ENCODE data around the gene KIF22. TPM values are rescaled to one million over a fixed set of nuclear protein-coding genes. Genes with fewer than 3 reads are reported as not detected.

The KIF22 gene
- total RNA-seq, 1 donor from 2014 or later: 14.3 TPM

- H3K9me3 Mint-ChIP-seq (ENCODE audit: unreplicated experiment): no peaks in the 10 kb centered on the region
- DNase-seq (ENCODE audit: low read depth) (no peak), FAIRE-seq (no peak)
- H3K27ac Mint-ChIP-seq (ENCODE audit: unreplicated experiment): no peak overlapping the region
- TF ChIP-seq CTCF (IDR thresholded peaks at IDR 0.05; ENCODE audit: insufficient read depth, low read depth, low read length) (no peak), EZH2 (IDR thresholded peaks at IDR 0.05; ENCODE audit: insufficient read depth, low read length) (no peak)
- Histone ChIP-seq H3K4me2 (ENCODE audit: low read length) (no peak overlapping the region), H2AFZ (ENCODE audit: low read depth, low read length) (no peak overlapping the region), H3K27ac (ENCODE audit: low read depth, low read length) (no peak overlapping the region), H3K27me3 (ENCODE audit: insufficient read depth, low read length) (peaks cover 7% of the 10 kb centered on the region), H3K4me1 (ENCODE audit: insufficient read depth, low read length) (no peaks in the 10 kb centered on the region), H3K4me3 (ENCODE audit: insufficient read depth, low read depth, low read length) (no peak overlapping the region), H3K9me3 (ENCODE audit: insufficient read depth, low read depth, low read length) (no peaks in the 10 kb centered on the region), H3K9ac (ENCODE audit: low read length) (no peak overlapping the region), H3K79me2 (ENCODE audit: insufficient read depth, low read length) (no peaks in the 10 kb centered on the region), H4K20me1 (ENCODE audit: insufficient read depth, low read length) (no peaks in the 10 kb centered on the region), H3K36me3 (ENCODE audit: insufficient read depth, low read length) (no peaks in the 10 kb centered on the region)
- H3K36me3 Mint-ChIP-seq (ENCODE audit: low read depth, unreplicated experiment): no peaks in the 10 kb centered on the region
- no peaks in the 10 kb centered on the region for H3K4me1 Mint-ChIP-seq (ENCODE audit: low read depth, unreplicated experiment)
- H3K4me3 Mint-ChIP-seq (ENCODE audit: unreplicated experiment): no peak overlapping the region
- peaks cover 17% of the 10 kb centered on the region for H3K27me3 Mint-ChIP-seq (ENCODE audit: low read depth, unreplicated experiment)
Measured at GRCh38 chr16:29743475-29743826, 47.1 kb upstream of the KIF22 start.

GRCh38 chr16:29743827-29744531 is 46.6 kb upstream of the KIF22 start:
- Mint-ChIP-seq H3K36me3 (ENCODE audit: low read depth, unreplicated experiment) (no peaks in the 10 kb centered on the region), H3K27ac (ENCODE audit: unreplicated experiment) (no peak overlapping the region), H3K4me1 (ENCODE audit: low read depth, unreplicated experiment) (no peaks in the 10 kb centered on the region), H3K9me3 (ENCODE audit: unreplicated experiment) (no peaks in the 10 kb centered on the region), H3K27me3 (ENCODE audit: low read depth, unreplicated experiment) (peaks cover 18% of the 10 kb centered on the region), H3K4me3 (ENCODE audit: unreplicated experiment) (no peak overlapping the region)
- Histone ChIP-seq H3K27ac (ENCODE audit: low read depth, low read length) (no peak overlapping the region), H3K9ac (ENCODE audit: low read length) (no peak overlapping the region), H3K4me1 (ENCODE audit: insufficient read depth, low read length) (no peaks in the 10 kb centered on the region), H3K9me3 (ENCODE audit: insufficient read depth, low read depth, low read length) (no peaks in the 10 kb centered on the region), H3K4me2 (ENCODE audit: low read length) (no peak overlapping the region), H3K4me3 (ENCODE audit: insufficient read depth, low read depth, low read length) (no peak overlapping the region), H3K27me3 (ENCODE audit: insufficient read depth, low read length) (peaks cover 5% of the 10 kb centered on the region), H4K20me1 (ENCODE audit: insufficient read depth, low read length) (no peaks in the 10 kb centered on the region), H3K36me3 (ENCODE audit: insufficient read depth, low read length) (no peaks in the 10 kb centered on the region), H3K79me2 (ENCODE audit: insufficient read depth, low read length) (no peaks in the 10 kb centered on the region), H2AFZ (ENCODE audit: low read depth, low read length) (no peak overlapping the region)
- TF ChIP-seq EZH2 (IDR thresholded peaks at IDR 0.05; ENCODE audit: insufficient read depth, low read length) (no peak), CTCF (IDR thresholded peaks at IDR 0.05; ENCODE audit: insufficient read depth, low read depth, low read length) (no peak)
- DNase-seq (ENCODE audit: low read depth) (no peak), FAIRE-seq (no peak)

- Mint-ChIP-seq H3K27ac (ENCODE audit: unreplicated experiment) (no peak overlapping the region), H3K4me1 (ENCODE audit: low read depth, unreplicated experiment) (no peaks in the 10 kb centered on the region), H3K9me3 (ENCODE audit: unreplicated experiment) (no peaks in the 10 kb centered on the region), H3K27me3 (ENCODE audit: low read depth, unreplicated experiment) (peaks cover 20% of the 10 kb centered on the region), H3K4me3 (ENCODE audit: unreplicated experiment) (no peak overlapping the region), H3K36me3 (ENCODE audit: low read depth, unreplicated experiment) (no peaks in the 10 kb centered on the region)
- Histone ChIP-seq H3K79me2 (ENCODE audit: insufficient read depth, low read length) (no peaks in the 10 kb centered on the region), H3K36me3 (ENCODE audit: insufficient read depth, low read length) (no peaks in the 10 kb centered on the region), H3K9me3 (ENCODE audit: insufficient read depth, low read depth, low read length) (no peaks in the 10 kb centered on the region), H3K27ac (ENCODE audit: low read depth, low read length) (no peak overlapping the region), H2AFZ (ENCODE audit: low read depth, low read length) (no peak overlapping the region), H3K4me3 (ENCODE audit: insufficient read depth, low read depth, low read length) (no peak overlapping the region), H3K4me2 (ENCODE audit: low read length) (no peak overlapping the region), H4K20me1 (ENCODE audit: insufficient read depth, low read length) (no peaks in the 10 kb centered on the region), H3K4me1 (ENCODE audit: insufficient read depth, low read length) (no peaks in the 10 kb centered on the region), H3K27me3 (ENCODE audit: insufficient read depth, low read length) (peaks cover 5% of the 10 kb centered on the region), H3K9ac (ENCODE audit: low read length) (no peak overlapping the region)
- no peak for FAIRE-seq
- no peak for DNase-seq (ENCODE audit: low read depth)
- TF ChIP-seq EZH2 (IDR thresholded peaks at IDR 0.05; ENCODE audit: insufficient read depth, low read length) (no peak), CTCF (IDR thresholded peaks at IDR 0.05; ENCODE audit: insufficient read depth, low read depth, low read length) (no peak)
Measured at GRCh38 chr16:29744541-29745101, 45.9 kb upstream of the KIF22 start.

Measured in astrocyte (in vitro differentiated cells and primary cell).